Epithelial cell of esophagus (primary cell): ENCODE data around the gene UIMC1.

Source experiments
- DNase-seq: peaks from one replicate; pipeline ENCODE4 v3.0.0; 2010; ENCODE audit warnings: low read depth
- H3K4me3 ChIP-seq: 2 replicates; pipeline ENCODE4 v1.5.1; 2011; ENCODE audit warnings: mild to moderate bottlenecking, low read length, control low read depth
- CTCF ChIP-seq: IDR thresholded peaks from 2 replicates; pipeline ENCODE4 v1.5.1; 2011; ENCODE audit warnings: low read depth, mild to moderate bottlenecking, low read length, control low read depth, inconsistent platforms; ENCODE audit not compliant: insufficient read depth; ENCODE audit errors: missing control alignments

Gene UIMC1

GRCh38 chr5:176916337-176916736 is 90.2 kb downstream of the UIMC1 start:
- no peak for TF ChIP-seq CTCF
- H3K4me3 ChIP-seq: no peak overlapping the region
- DNase-seq: no peak

- no peak overlapping the region for H3K4me3 ChIP-seq
- DNase-seq: no peak
- no peak for TF ChIP-seq CTCF
Measured at GRCh38 chr5:176915906-176916305, 90.7 kb downstream of the UIMC1 start.

GRCh38 chr5:176912115-176912514 is 94.5 kb downstream of the UIMC1 start:
- no peak for DNase-seq
- TF ChIP-seq CTCF: no peak
- H3K4me3 ChIP-seq: no peak overlapping the region

GRCh38 chr5:176908675-176909368 is 97.8 kb downstream of the UIMC1 start:
- no peak overlapping the region for H3K4me3 ChIP-seq
- no peak for DNase-seq
- TF ChIP-seq CTCF: no peak

- no peak for DNase-seq
- TF ChIP-seq CTCF: no peak
- no peak overlapping the region for H3K4me3 ChIP-seq
Measured at GRCh38 chr5:176906796-176907195, 99.8 kb downstream of the UIMC1 start.

GRCh38 chr5:176906126-176906525 is 100.5 kb downstream of the UIMC1 start:
- no peak for TF ChIP-seq CTCF
- no peak for DNase-seq
- no peak overlapping the region for H3K4me3 ChIP-seq

- TF ChIP-seq CTCF: no peak
- DNase-seq: no peak
- no peak overlapping the region for H3K4me3 ChIP-seq
Measured at GRCh38 chr5:176904276-176904675, 102.3 kb downstream of the UIMC1 start.
